RWPE1 (cell line): ENCODE measurements around the gene CNNM4.

Experiments used
- CTCF ChIA-PET: fragments of 350-600 bp; sonication (Branson Sonifier 250); formaldehyde crosslinking; extraction: SDS; loops from one replicate; lab custom pipeline; 2021; lab: Yijun Ruan, JAX
- POLR2A ChIA-PET: fragments of 400-600 bp; formaldehyde crosslinking; extraction: SDS; loops from one replicate; lab custom pipeline; 2020; ENCODE audit warnings: antibody characterized with exemption; ENCODE audit not compliant: low non-redundant PET; lab: Yijun Ruan, JAX
- DNase-seq: peaks from one replicate; pipeline ENCODE4 v3.0.0; 2012; ENCODE audit warnings: low spot score
- H3K27ac ChIP-seq: fragments of 450-650 bp; 2 replicates; pipeline ENCODE4 v1.5.1; 2017
- CTCF ChIP-seq: fragments of 450-650 bp; conservative IDR thresholded peaks from 2 replicates; pipeline ENCODE4 v1.5.1; 2017; ENCODE audit warnings: low read depth, mild to moderate bottlenecking

CNNM4 gene

GRCh38 chr2:96839293-96839874 lies 78.7 kb downstream of the CNNM4 start:
- ChIA-PET CTCF (interaction anchor here (0.6 to 1.5 kb wide), 2 partner anchors 44 to 289 kb away, joined by 3 read pairs; no protein-coding TSS in a partner anchor), POLR2A (no interaction called here)
- TF ChIP-seq CTCF, result no peak
- DNase-seq, result no peak
- H3K27ac ChIP-seq, result peak overlapping the region; percentile 21; the same call in 1 of the 2 replicates

- POLR2A ChIA-PET, result no interaction called here
- no peak for TF ChIP-seq CTCF
- CTCF ChIA-PET, result interaction anchor here (0.6 to 1.5 kb wide), 2 partner anchors 43 to 290 kb away, joined by 3 read pairs; no protein-coding TSS in a partner anchor
- DNase-seq, result no peak
- no peak overlapping the region for H3K27ac ChIP-seq
These were observed 79.5 kb downstream of the CNNM4 start for GRCh38 chr2:96839875-96840850.

- ChIA-PET POLR2A (interaction anchor here (0.7 kb wide), 1 partner anchor 9 kb away, joined by 3 read pairs; no protein-coding TSS in a partner anchor), CTCF (interaction anchor here (0.6 to 0.8 kb wide), 2 partner anchors 8 to 16 kb away, joined by 3 to 4 read pairs; partner anchors contain the start of gene ANKRD39)
- TF ChIP-seq CTCF, result no peak
- H3K27ac ChIP-seq, result peak overlapping the region; percentile 32
- DNase-seq, result no peak
These were observed 81.2 kb downstream of the CNNM4 start for GRCh38 chr2:96841701-96842495.

- peak overlapping the region; percentile 32 for H3K27ac ChIP-seq
- no peak for TF ChIP-seq CTCF
- no peak for DNase-seq
- ChIA-PET POLR2A (no interaction called here), CTCF (interaction anchor here (0.6 to 1.1 kb wide), 3 partner anchors 9 to 15 kb away, joined by 3 to 4 read pairs (median 4); partner anchors contain the start of gene ANKRD39)
These were observed 81.9 kb downstream of the CNNM4 start for GRCh38 chr2:96842600-96842999.

GRCh38 chr2:96843538-96844268 lies 83.0 kb downstream of the CNNM4 start, which contains the start of gene ANKRD23:
ANKRD23 (minus strand) TSS chr2:96844021; CDS start chr2:96843992, 29 bp downstream.
- ChIA-PET POLR2A (interaction anchor here (0.7 kb wide), 1 partner anchor 11 kb away, joined by 3 read pairs; no protein-coding TSS in a partner anchor), CTCF (interaction anchor here (0.6 to 1.9 kb wide), 3 partner anchors 13 to 28 kb away, joined by 3 to 11 read pairs (median 4); partner anchors contain the start of gene ANKRD39)
- no peak for DNase-seq
- H3K27ac ChIP-seq, result 0 out of 2 replicates have a peak within 1 kb of the TSS, but pooled peaks have one; percentile 32
- TF ChIP-seq CTCF, result no peak
